ENCODE measurements around the gene LCAT.
A peak's percentile ranks its signal among the peaks of the same experiment; 100 is the strongest.

Gene LCAT

GRCh38 chr16:67943619-67944504 lies at the start of gene LCAT:
TSS of gene LCAT (minus strand) at chr16:67944120. CDS start at chr16:67944101, 19 bp downstream.
- DNase-seq, result no peak
- H3K9me3 ChIP-seq (ENCODE audit: severe bottlenecking), result no peaks in the 10 kb centered on the region
- peaks cover 7% of the 10 kb centered on the region for H3K36me3 ChIP-seq
- TF ChIP-seq CTCF (IDR thresholded peaks at IDR 0.05; ENCODE audit: low read depth, low read length), result 0 out of 2 replicates have a peak, but pooled peaks have one; percentile 13
- no peaks in the 10 kb centered on the region for H3K27me3 ChIP-seq (ENCODE audit: insufficient read depth, low read depth, severe bottlenecking)
- H3K27ac ChIP-seq, result no peak within 1 kb of the TSS
- no peak within 1 kb of the TSS for H3K4me3 ChIP-seq (ENCODE audit: low read depth, low read length)

- no peaks in the 10 kb centered on the region for H3K9me3 ChIP-seq (ENCODE audit: severe bottlenecking)
- H3K36me3 ChIP-seq, result no peaks in the 10 kb centered on the region
- DNase-seq, result peak; percentile 84
- peak; percentile 97 for TF ChIP-seq CTCF (IDR thresholded peaks at IDR 0.05; ENCODE audit: low read depth, low read length)
- no peaks in the 10 kb centered on the region for H3K27me3 ChIP-seq (ENCODE audit: insufficient read depth, low read depth, severe bottlenecking)
- H3K27ac ChIP-seq, result peak overlapping the region; percentile 26; the same call in 1 of the 2 replicates
- H3K4me3 ChIP-seq (ENCODE audit: low read depth, low read length), result no peak overlapping the region
Observed at GRCh38 chr16:67993207-67994039, 49.5 kb upstream of the LCAT start.

- TF ChIP-seq CTCF (IDR thresholded peaks at IDR 0.05; ENCODE audit: low read depth, low read length), result no peak
- no peaks in the 10 kb centered on the region for H3K9me3 ChIP-seq (ENCODE audit: severe bottlenecking)
- no peak overlapping the region for H3K4me3 ChIP-seq (ENCODE audit: low read depth, low read length)
- DNase-seq, result no peak
- no peaks in the 10 kb centered on the region for H3K36me3 ChIP-seq
- no peaks in the 10 kb centered on the region for H3K27me3 ChIP-seq (ENCODE audit: insufficient read depth, low read depth, severe bottlenecking)
- no peak overlapping the region for H3K27ac ChIP-seq
Observed at GRCh38 chr16:67992661-67993206, 48.8 kb upstream of the LCAT start.

GRCh38 chr16:67990018-67990386 lies 46.1 kb upstream of the LCAT start:
- no peak overlapping the region for H3K4me3 ChIP-seq (ENCODE audit: low read depth, low read length)
- H3K27ac ChIP-seq, result no peak overlapping the region
- H3K9me3 ChIP-seq (ENCODE audit: severe bottlenecking), result no peaks in the 10 kb centered on the region
- no peaks in the 10 kb centered on the region for H3K27me3 ChIP-seq (ENCODE audit: insufficient read depth, low read depth, severe bottlenecking)
- DNase-seq, result no peak
- 0 out of 2 replicates have a peak, but pooled peaks have one; percentile 20 for TF ChIP-seq CTCF (IDR thresholded peaks at IDR 0.05; ENCODE audit: low read depth, low read length)
- H3K36me3 ChIP-seq, result no peaks in the 10 kb centered on the region

GRCh38 chr16:67989322-67990017 lies 45.5 kb upstream of the LCAT start:
- H3K9me3 ChIP-seq (ENCODE audit: severe bottlenecking), result no peaks in the 10 kb centered on the region
- TF ChIP-seq CTCF (IDR thresholded peaks at IDR 0.05; ENCODE audit: low read depth, low read length), result no peak

More at GRCh38 chr16:67989322-67990017, 45.5 kb upstream of the LCAT start:
- Histone ChIP-seq H3K27ac (no peak overlapping the region), H3K4me3 (ENCODE audit: low read depth, low read length) (no peak overlapping the region), H3K36me3 (no peaks in the 10 kb centered on the region), H3K27me3 (ENCODE audit: insufficient read depth, low read depth, severe bottlenecking) (no peaks in the 10 kb centered on the region)
- DNase-seq, result no peak
